ENCODE data around the gene UGDH. TPM values are rescaled to one million over a fixed set of nuclear protein-coding genes. Genes with fewer than 3 reads are reported as not detected.

UGDH gene
- total RNA-seq, 1 experiment from 2014 or later = 104 TPM

DNA sequence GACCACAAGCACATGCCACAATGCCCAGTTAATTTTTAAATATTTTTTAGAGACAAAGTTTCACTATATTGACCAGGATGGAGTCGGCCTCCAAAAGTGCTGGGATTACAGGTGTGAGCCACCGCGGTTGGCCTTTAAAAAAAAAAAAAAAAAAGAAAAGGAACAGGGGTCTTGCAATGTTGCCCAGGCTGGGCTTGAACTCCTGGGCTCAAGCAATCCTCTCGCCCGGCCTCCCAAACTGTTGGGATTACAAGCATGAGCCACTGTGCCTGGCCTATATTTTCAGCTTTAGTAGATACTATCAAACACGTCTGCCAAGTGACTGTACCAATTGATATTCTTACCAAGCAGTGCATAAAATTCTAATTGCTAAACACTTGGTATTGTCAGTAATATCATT lies 8.8 kb downstream of the UGDH start:
- no peak overlapping the region for H3K18ac ChIP-seq (ENCODE audit: insufficient read length, low read depth, low read length)
- H4K8ac ChIP-seq (replicated peaks; ENCODE audit: insufficient read length, low read depth, low read length) = no peak overlapping the region
- DNase-seq = no peak
- no peak overlapping the region for H2BK20ac ChIP-seq (ENCODE audit: low read depth, low read length, poor library complexity, severe bottlenecking)
- H2BK12ac ChIP-seq (ENCODE audit: insufficient read length, low read depth, low read length) = no peak overlapping the region
- H3K27ac ChIP-seq (ENCODE audit: insufficient read length, low read depth, low read length) = no peak overlapping the region
- no peaks in the 10 kb centered on the region for H3K27me3 Mint-ChIP-seq (ENCODE audit: low read depth)
- H3K9me3 ChIP-seq (ENCODE audit: control insufficient read depth, low read depth, low read length) = no peaks in the 10 kb centered on the region
- WGBS (ENCODE audit: extremely low coverage, insufficient read length, low lambda C conversion rate) = no CpG with 5 or more reads among the region's 6 CpGs
- TF ChIP-seq, protein P1, sequence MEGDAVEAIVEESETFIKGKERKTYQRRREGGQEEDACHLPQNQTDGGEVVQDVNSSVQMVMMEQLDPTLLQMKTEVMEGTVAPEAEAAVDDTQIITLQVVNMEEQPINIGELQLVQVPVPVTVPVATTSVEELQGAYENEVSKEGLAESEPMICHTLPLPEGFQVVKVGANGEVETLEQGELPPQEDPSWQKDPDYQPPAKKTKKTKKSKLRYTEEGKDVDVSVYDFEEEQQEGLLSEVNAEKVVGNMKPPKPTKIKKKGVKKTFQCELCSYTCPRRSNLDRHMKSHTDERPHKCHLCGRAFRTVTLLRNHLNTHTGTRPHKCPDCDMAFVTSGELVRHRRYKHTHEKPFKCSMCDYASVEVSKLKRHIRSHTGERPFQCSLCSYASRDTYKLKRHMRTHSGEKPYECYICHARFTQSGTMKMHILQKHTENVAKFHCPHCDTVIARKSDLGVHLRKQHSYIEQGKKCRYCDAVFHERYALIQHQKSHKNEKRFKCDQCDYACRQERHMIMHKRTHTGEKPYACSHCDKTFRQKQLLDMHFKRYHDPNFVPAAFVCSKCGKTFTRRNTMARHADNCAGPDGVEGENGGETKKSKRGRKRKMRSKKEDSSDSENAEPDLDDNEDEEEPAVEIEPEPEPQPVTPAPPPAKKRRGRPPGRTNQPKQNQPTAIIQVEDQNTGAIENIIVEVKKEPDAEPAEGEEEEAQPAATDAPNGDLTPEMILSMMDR (conservative IDR thresholded peaks at IDR 0.05) = no peak
- H4K20me1 ChIP-seq (ENCODE audit: control insufficient read depth, insufficient read depth, insufficient read length) = no peaks in the 10 kb centered on the region
- no peak overlapping the region for H2AFZ ChIP-seq (ENCODE audit: low read length)
- H3K27ac Mint-ChIP-seq = no peak overlapping the region
- no peak overlapping the region for H3K14ac ChIP-seq (ENCODE audit: insufficient read depth, low read length)
- no peak overlapping the region for H2AK5ac ChIP-seq (ENCODE audit: insufficient read length, low read length)
- no peaks in the 10 kb centered on the region for H3K4me1 ChIP-seq (ENCODE audit: insufficient read depth, low read length)
- H4K5ac ChIP-seq (ENCODE audit: insufficient read length, low read depth, low read length) = no peak overlapping the region
- peaks cover 0 to 2% of the 10 kb centered on the region in 2 experiments; a peak in 1 of 4 replicates for H3K4me1 Mint-ChIP-seq
- H3K4ac ChIP-seq (ENCODE audit: low read depth, low read length) = no peak overlapping the region
- H3K4me3 Mint-ChIP-seq = no peak overlapping the region
- no peak overlapping the region for H3K9ac ChIP-seq (ENCODE audit: extremely low read depth, insufficient read length, low read length)
- no peaks in the 10 kb centered on the region; the same call in 1 of the 2 replicates for H3K79me2 ChIP-seq (ENCODE audit: insufficient read depth, low read length)
- H4K91ac ChIP-seq (ENCODE audit: insufficient read length, low read depth, low read length) = no peak overlapping the region
- no peak overlapping the region for H2BK120ac ChIP-seq (ENCODE audit: low read depth, low read length, poor library complexity, severe bottlenecking)
- H3K79me1 ChIP-seq (ENCODE audit: insufficient read depth, low read depth, low read length, poor library complexity, severe bottlenecking) = no peaks in the 10 kb centered on the region
- H3K9me3 Mint-ChIP-seq = no peaks in the 10 kb centered on the region
- H3K4me2 ChIP-seq (ENCODE audit: insufficient read depth, insufficient read length, low read length) = no peak overlapping the region
- no peak overlapping the region for H3K56ac ChIP-seq (ENCODE audit: insufficient read length, low read depth, low read length)
- no peak overlapping the region for H2BK15ac ChIP-seq (ENCODE audit: low read depth, low read length)
- H3T11ph ChIP-seq (ENCODE audit: low read length) = no peak overlapping the region
- H3K23me2 ChIP-seq (ENCODE audit: insufficient read length, low read depth, low read length, poor library complexity, severe bottlenecking) = no peaks in the 10 kb centered on the region
- H3K36me3 Mint-ChIP-seq (ENCODE audit: insufficient read depth in 1 of 3, low read depth in 3 of 3) = peaks cover 9 to 39% (median 20%) of the 10 kb centered on the region in 3 experiments; a peak in 6 of 7 replicates
- H3K27me3 ChIP-seq (ENCODE audit: insufficient read depth, low read length) = no peaks in the 10 kb centered on the region
- H3K23ac ChIP-seq (ENCODE audit: insufficient read length, low read depth, low read length) = no peak overlapping the region
- H2BK5ac ChIP-seq (ENCODE audit: insufficient read length, low read length) = no peak overlapping the region
